Bone marrow (tissue), 2 donors: ENCODE results near the gene CDC45.

ENCODE experiments used
- DNase-seq, 2 donors: peaks; one replicate each; lab custom pipeline; 2025; lab: John Stamatoyannopoulos, UW

The CDC45 gene

DNA sequence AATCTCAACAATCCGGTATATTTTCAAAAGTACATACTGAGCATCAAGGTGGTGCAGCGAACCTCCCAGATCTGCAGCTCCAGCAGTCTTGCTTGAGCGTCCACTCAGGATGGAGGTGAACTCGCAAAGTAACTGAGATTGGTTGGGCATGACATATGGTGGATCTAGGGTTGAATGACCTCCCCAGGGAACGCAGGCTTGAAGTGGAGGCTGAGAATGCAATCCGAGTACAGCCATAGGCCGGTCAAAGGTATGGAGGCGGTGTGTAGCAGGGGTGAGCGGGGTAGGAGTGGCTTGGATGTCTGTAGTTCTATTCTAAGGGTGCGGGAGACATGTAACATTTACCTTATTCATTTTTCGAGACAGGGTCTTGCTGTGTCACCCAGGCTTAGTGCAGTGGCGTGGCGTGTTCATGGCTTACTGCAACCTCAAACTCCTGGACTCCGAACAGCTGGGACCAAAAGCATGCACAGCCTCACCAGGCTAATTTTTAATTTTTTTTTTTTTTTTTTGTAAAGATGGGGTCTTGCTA, 31.6 kb upstream of the CDC45 start:
- DNase-seq: no peak

DNA sequence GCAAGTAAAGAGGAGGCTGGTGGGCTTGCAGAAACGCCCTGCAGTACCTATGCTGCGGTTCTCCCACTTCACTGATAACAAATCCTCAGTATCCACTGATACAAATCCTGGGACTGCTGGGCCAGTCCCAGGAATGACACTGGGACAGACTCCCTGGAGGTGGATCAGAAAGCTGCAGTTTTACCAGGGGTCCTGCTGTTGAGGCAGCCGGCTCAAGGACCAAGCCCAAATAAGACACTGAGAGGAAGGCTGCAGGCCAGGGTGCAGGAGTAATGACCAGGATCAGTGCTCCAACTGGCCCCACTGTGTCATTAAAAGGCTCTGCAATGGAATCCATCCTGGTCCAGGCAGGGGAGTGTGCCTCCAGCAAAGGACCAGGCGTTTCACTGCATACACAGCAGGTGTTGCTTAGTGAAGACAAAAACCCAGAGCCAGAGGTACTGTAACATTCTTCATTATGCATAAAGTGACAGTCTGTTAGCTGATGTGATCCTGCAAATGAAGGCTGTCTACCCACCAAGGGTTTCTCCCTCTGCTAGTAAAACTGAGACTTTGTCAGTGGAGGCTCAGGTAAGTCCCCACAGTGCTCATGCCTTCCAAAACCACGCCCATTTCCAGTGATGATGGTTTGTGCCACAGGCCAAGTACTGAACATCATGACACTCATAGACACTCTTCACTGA, 30.8 kb upstream of the CDC45 start:
- no peak for DNase-seq

DNA sequence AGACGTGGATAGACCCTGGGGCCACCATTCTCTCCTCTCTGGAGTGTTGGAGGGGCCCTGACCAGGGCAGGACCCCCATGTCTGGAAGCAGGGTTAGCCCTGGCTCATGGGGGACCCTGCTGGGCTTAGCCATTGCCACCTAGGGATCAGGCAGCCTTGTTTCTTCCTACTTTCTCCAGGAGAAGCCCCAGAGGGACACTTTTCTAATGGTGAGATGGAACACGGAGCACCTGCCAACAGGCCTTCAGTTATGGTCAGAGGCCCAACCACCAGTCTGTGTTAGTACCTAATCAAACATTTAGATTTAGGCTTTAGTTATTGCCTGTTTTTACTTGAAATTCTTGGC, 30.3 kb upstream of the CDC45 start:
- DNase-seq: no peak

DNA sequence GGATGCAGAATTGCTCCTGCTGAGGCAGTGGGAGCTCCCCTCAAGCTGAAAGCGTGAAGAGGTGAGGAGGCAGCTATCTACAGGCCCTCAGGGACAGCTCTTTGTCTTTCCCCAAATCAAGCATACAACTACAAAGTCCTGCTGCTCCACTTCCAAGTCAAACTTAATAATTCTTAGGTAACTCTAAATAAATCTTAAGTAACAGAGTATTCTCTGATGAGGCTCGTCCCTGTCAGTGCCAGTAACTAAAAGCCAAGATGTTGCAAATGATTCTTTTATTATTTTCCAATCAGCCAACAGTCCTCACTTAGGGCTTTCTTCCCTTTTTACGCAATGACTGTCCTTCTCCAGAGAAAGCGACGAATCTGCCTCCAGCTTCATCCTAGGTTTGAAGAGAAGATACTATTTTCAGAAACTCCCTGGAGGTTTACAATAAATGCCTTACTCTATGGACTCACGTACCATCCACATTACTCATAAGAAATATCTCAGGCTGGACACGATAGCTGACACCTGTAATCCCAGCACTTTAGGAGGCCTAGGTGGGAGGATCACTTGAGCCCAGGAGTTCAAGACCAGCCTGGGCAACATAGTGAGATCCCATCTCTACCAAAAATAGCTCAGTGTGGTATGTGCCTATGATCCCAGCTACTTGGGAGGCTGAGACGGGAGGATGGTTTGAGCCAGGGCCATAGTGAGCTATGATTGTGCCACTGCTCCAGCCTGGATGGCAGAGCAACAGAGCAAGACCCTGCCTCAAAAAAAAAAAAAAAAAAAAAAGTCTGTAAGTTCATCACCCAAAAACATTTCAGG, 29.2 kb upstream of the CDC45 start:
- DNase-seq: no peak

DNA sequence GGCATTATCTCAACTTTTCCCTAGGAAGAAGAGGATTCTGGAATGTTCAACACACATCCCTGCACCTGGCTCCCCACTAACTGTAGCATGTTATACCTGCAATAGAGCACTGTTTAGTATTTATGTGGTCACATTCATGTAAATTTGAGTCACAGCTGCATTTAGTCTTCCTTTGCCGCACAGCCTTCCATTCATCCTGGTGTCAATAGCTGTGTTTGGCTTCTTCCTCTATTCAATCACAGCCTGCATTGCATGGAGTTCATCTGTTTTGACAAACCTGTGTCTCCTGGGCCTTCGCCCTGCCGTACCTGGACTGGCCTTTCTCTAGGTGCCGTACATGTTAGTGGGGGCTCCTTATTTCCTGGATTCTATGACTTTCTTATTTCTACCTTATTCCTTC, 28.1 kb upstream of the CDC45 start:
- no peak for DNase-seq

DNA sequence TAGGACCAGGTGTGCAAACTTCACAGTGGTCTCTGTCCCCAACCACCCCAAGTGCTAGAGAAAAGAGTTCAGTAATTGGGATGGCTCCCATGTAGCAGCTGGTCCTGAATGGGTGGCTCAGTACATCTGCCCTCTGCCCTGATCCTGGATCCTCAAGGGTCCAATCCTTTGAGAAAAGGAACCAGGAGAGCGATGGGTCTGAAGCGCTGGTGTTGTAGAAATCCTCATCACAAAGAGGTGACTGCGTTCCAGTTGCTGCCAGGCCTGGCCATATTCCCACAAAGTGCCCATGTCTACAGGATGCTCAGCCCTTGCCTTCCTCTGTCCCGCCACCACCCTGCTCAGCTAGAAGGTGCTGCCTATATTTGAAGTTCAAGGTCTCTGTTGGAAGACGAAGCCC, 26.0 kb upstream of the CDC45 start:
- DNase-seq: no peak

DNA sequence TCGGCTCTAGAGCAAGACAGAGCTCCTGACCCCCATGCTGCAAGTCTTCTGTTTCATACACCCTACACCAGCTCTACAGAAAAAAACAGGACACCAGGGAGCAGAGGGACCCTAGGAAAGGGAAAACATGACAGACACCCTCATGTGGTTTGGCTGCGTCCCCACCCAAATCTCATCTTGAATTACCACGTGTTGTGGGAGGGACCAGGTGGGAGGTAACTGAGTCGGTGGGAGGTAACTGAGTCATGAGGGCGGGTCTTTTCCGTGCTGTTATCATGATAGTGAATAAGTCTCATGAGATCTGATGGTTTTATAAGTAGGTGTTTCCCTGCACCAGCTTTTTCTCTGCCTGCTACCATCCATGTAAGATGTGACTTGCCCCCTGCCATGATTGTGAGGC, 25.6 kb upstream of the CDC45 start:
- DNase-seq: no peak

DNA sequence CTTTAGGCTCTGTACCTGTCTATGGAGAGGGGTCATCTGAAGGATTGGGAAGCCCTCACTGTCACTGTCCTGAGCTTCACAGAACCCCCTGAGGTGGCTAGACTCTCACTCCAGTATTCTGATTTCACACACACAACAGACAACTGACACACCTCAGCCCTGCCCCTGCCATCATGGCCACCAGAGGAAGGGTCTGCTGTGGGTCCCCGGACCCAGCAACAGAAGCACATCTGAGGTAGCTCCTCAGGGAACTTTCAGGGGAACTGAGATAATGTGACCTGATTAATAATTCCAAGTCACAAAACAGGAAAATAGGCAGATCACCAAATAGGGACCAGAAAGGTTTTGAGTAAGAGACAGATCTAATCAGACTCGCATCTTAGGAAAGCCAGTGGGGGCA, 24.7 kb upstream of the CDC45 start:
- no peak for DNase-seq

DNA sequence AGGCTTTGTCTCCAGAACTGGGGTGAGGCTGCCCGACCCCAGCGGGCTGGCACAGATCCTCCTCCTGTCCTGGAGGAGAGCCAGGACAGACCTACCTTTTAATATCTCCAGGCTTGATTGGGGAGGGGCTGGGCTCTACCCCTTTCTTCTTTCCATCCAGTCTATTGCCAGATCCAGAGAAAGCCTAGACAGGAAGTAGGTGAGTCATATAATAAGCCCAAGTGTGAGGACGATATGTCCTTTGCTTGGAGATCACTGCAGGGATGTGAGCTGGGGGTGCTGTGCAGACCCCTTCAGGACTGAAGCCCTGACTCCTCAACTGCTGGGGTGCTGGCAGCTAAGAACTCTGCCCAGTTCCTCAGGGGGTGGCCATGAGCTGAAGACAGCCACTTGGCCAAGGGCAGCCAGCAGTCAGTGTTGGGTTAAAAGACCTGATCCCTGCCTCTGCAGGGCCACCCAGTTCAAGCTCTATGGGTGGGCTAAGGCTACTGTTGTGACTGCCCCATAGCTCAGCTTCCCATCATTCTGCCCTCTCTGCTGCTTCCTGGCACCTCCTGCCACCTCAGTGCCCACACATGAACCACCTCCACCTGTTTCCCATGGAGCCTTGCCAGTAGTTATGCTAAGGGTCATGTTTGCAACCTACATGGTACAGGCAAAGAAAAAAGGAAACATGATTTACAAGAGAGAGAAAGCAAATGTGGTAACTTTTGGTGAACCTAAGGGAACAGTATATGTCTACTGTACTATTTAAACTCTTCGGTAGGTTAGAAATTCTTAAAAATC, 23.9 kb upstream of the CDC45 start:
- no peak for DNase-seq

DNA sequence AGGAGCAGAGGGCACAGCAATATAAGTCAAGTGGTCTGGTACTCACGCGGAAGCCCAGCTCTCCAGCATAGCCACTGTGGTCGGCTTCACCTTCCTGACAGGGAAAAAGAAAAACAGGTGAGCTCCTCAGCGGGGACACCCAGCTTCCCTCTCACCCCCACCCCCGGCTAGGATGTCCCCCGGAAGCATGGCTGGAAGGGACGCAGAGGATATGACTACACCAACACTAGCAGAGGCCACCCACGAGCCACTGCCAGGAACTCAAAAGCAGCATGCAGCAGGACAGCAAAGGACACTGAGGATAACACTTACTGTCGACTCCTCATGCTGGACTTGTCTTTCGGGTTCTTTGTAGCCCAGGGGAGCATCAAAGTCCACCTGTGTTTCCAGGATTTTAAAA, 23.2 kb upstream of the CDC45 start:
- DNase-seq: no peak

DNA sequence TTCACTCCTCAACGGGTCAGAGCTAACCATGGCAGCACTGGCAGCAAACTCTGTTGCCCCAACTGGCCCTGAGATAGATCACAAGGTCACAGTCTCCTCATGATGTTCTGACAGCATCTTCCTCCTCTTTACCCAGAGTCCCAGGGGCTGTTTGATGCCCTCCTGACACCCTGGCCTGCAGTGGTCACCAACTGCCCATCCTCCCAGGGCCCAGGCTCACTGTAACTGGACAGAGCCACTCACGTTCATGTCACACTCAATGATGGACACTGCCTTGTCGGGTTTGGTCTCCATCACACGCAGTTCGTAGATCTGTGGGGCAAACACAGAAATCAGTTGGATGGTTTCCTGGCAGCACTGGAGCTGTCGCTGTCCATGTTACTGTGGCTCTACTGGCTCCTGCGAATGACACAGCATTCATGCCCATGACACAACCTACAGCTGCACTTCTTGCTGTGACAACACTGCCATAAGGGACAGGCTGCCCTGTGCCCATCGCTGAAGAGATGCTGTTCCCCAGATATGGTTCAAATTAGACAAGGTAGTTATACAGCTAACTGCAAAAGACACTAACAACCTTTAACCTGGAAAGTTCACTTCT, 21.8 kb upstream of the CDC45 start:
- DNase-seq: no peak

DNA sequence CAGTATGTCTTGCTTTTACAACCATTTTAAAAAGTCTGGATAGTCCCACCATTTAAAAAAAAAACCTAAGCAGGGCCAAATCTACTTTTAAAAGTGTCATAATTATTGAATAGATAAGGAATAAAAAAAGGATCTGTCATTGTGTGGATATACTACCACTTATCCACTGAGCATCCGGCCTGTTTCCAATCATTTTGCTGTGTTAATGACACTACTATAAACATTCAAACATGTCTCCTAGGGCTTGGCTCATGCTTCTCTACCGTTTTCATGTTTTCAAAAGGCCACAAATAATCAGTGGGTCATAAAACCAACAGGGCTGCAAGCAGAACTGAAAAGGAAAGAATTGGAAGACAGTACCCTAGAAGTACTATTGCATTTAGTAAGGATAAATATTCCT, 19.7 kb upstream of the CDC45 start:
- DNase-seq: no peak

DNA sequence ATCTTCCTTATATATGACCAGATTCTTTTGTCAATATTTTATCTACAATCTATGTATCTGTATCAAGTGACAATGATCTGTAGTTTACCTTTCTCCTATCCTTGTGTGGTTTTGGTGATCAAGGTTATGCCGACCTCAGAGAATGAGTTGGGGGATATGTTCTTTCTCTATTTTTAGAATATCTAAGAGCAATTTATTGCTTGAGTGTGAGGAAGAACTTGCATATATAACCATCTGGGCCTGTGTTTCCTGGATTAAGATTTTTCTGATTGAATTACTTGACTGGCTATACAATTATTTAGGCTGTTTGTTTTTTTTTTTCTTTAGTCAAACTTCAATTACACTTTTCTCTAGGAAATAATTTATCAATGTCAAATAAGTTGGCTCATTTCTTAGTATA, 18.2 kb upstream of the CDC45 start:
- DNase-seq: no peak

DNA sequence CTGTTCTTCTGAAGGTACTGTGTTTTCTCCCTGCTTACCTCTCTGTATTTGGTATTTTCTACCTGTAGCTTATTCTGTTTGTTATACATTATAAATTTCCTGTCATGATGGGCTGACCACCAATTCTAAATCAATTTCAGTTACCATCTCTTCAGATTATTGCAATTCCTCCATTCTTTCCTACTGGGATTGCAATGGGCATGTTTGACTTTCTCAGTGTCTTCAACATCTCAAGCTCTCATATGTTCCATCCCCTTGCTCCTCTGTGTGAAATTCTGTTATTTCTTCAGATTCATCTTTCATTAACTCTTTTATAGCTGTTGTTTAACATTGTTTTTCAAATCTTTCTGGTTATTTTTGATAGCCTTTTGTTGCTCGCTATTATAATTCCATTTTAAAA, 16.7 kb upstream of the CDC45 start:
- no peak for DNase-seq

DNA sequence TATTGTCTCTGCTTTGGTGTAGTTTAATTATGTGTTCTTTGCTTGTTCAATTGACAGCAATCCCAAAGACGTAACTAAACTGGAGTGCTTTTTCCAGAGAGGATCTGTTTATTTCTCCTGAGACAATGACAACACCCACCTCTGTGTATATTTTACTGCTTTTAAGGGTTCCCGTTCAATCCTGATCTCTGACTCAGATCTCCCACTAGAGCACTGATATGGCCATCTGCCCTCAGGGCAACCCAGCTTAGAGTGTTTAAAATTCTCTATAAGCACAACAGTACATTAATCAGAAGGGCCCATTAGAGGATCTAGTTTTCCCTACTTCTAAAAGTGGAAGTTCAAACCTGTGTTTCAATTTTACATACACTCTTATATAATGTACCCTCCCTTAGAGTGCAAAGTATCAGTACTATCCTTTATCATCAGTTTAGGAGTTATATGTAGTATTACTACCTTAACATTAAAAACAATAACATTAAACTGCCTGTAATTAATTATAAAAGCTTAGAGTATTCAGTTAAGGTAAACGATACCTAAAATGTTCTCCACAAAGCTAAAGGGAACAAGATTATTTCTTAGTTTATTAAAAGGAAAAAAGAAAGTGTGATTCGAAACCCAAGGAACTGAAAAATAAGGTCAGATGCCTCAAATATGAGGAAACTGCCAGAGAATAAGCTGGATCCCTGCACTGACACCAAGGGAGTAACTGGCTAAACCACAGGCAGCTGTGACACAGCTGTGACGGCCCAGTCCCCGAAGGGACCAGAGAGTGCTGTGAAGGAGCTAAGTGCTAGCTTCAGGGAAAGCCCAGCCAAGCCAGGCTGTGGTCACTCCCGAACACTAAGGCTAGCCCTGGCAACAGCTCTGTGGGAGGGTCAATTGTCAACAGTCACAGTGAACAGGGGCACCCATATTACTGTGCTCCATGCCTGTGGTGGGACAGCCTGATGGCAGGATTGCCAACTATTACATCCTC, 15.9 kb upstream of the CDC45 start:
- no peak for DNase-seq

DNA sequence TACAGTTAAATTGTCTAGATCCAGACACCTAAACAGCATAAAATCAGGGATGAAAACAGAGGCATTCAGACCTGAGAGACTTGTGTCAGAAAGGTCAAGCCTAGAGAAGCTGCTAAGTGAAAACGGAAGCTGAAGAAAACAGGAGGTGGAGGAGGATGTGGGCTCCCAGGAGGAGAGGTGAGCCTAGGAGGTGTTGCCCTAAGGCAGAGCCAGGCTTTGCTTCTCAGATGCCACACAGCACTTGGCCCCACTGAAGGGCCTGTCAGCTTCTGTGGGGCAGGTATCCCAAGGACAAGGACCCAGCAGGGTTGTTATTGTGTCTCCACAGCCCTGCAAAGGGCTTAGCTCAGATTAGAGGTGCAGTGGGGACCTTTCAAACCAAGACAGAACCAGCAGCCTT, 15.2 kb upstream of the CDC45 start:
- no peak for DNase-seq

DNA sequence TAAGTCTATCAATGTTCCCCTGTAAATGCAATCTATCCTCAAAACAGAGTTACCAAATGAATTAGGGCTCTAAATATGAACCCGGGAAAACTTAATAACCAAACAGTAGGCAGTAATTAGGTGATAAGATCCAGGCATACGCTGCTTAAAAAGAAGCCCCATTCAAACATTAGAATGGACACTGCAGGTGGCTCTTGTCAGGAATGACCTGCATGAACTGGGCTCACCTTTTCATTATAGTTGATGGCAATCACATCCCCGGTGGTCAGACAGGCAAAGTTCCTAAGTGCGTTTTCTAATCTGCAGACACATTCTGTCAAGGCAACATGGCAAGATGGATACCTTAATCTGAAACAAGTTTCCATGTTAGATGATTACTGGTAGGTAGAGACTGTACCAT, 14.7 kb upstream of the CDC45 start:
- DNase-seq: no peak

DNA sequence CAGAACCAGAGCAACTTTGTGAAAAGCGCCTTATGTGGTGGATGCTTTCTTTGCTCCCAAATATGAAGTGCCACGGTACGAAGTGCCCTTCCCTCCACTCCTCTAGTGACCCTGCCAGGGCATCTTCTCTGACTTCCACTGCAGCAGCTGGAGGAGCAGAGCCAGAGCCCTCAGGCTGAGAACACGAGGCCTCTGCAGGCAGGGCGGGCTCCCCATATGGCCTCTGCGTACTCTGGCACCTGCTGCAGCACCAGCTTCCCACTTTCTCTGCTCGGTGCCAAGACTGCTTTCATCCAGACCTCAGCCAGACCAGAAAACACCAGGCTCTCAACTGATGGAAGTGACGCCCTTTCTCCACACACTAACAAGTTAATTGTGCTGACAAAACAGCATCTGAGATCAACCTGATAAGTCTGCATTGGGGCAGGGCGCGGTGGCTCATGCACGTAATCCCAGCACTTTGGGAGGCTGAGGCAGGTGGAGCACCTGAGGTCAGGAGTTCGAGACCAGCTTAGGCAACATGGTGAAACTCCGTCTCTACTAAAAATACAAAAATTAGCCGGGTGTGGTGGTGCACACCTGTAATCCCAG, 13.5 kb upstream of the CDC45 start:
- no peak for DNase-seq

DNA sequence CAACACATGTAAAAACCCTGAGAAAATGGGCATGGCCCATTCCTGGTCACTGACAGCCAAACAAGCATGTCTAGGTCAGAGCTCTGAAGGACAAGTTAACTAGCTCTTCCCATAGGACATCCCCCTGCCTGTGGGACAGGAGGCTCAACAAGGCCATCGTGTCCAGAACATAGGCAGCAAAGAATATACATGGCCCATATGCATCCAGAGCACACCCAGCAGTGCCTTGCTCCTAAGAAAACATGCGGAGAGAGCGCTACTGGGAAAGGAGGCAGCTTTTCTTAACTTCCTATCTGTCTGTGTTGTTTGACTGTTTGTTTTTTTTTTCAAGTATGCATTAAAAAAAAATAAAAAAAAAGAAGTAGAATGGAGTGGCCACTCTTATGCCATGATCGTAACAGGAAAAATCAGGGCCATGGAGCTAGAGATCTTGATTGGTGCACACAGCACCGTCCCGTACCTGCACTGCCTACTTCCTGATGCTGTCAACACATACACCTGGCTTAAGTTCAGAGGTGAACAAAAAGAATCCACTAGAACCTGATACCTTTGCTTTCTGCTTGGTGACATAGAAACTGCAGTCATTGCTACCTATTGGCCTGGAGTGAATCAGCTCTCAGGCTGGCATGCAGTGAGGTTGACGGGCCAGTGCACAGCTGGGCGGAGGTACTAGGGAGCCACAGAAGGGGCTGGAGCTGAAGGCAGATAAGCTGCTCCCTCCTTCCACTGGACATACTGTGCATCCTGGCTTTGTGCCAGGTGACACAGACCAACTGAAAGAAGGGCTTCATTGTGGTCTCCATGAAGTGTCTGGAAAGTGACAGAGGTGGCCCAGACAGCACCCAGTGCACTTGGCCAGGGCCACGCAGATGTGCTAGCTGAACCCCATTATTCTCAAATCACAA, 12.6 kb upstream of the CDC45 start:
- no peak for DNase-seq

DNA sequence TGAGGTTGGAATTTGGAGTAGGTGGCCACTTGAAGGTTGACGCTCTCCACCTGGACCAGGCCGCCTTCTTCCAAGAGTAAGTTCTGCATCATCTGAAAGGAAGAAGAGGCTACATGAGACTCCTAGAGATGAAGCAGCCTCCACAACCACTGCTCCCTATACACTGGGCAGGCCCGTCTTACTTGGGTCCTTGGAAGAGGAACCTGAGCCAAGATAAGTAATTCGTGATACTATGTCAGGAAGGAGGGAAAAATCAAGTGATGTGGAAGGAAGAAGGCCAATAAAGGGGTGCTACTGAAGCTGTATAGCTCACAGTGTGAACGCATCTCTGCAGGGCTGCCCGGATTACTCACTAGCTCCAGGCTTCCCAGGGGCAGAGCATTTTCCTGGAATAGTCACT, 11.8 kb upstream of the CDC45 start:
- no peak for DNase-seq
